C1 segment of cervical spinal cord (tissue), 14 donors: ENCODE data around the gene COX11.
A peak's percentile ranks its signal among the peaks of the same experiment; 100 is the strongest.

Experiments used
- DNase-seq, 14 donors: peaks; one replicate each; lab custom pipeline; 2025; lab: John Stamatoyannopoulos, UW

The COX11 gene

GRCh38 chr17:54968262-54968987, at the start of gene COX11, which contains the start of gene STXBP4:
COX11 (minus strand) TSS chr17:54968654; CDS start chr17:54968646, 8 bp downstream.
STXBP4 (plus strand) TSS chr17:54968765; CDS start chr17:54986220, 17,455 bp downstream.
- peak; percentile 65 to 94 (median 88) for DNase-seq

- no peak for DNase-seq
Observed at GRCh38 chr17:55005520-55005919, 37.1 kb upstream of the COX11 start.

- no peak for DNase-seq
Observed at GRCh38 chr17:55004484-55004883, 36.0 kb upstream of the COX11 start.

GRCh38 chr17:55002458-55002857, 34.0 kb upstream of the COX11 start:
- no peak for DNase-seq

- DNase-seq = no peak
Observed at GRCh38 chr17:54996441-54996840, 28.0 kb upstream of the COX11 start.

- peak in 1 of 14 donors; percentile 35 for DNase-seq
Observed at GRCh38 chr17:54992797-54993639, 24.6 kb upstream of the COX11 start.

- DNase-seq = no peak
Observed at GRCh38 chr17:54991567-54991966, 23.1 kb upstream of the COX11 start.

GRCh38 chr17:54990118-54990517, 21.7 kb upstream of the COX11 start:
- no peak for DNase-seq

- no peak for DNase-seq
Observed at GRCh38 chr17:54985476-54985875, 17.0 kb upstream of the COX11 start.

GRCh38 chr17:54983260-54983659, 14.8 kb upstream of the COX11 start:
- no peak for DNase-seq

- DNase-seq = no peak
Observed at GRCh38 chr17:54982399-54982798, 13.9 kb upstream of the COX11 start.

- DNase-seq = no peak
Observed at GRCh38 chr17:54980375-54980774, 11.9 kb upstream of the COX11 start.

GRCh38 chr17:54979657-54980056, 11.2 kb upstream of the COX11 start:
- DNase-seq = no peak

GRCh38 chr17:54977744-54978143, 9.3 kb upstream of the COX11 start:
- DNase-seq = no peak

GRCh38 chr17:54976316-54976715, 7.9 kb upstream of the COX11 start:
- DNase-seq = no peak

GRCh38 chr17:54974759-54975158, 6.3 kb upstream of the COX11 start:
- DNase-seq = no peak

- no peak for DNase-seq
Observed at GRCh38 chr17:54972406-54973138, 4.1 kb upstream of the COX11 start.

GRCh38 chr17:54971901-54972300, 3.4 kb upstream of the COX11 start:
- no peak for DNase-seq

- DNase-seq = no peak
Observed at GRCh38 chr17:54971147-54971546, 2.7 kb upstream of the COX11 start.

GRCh38 chr17:54969658-54970572, 1.5 kb upstream of the COX11 start:
- DNase-seq = no peak

GRCh38 chr17:54968988-54969332, 506 bp upstream of the COX11 start:
- peak in 6 of 14 donors; percentile 57 to 73 (median 65) for DNase-seq
